Measurements from ENCODE around the gene ZNG1A. TPM values are rescaled to one million over a fixed set of nuclear protein-coding genes. Genes with fewer than 3 reads are reported as not detected.

ZNG1A gene
- total and polyA plus RNA-seq, 9 of the 15 experiments (the other 6 are each of a cell fraction or from before 2014, with no cell fraction given) = 20.7 to 90.6 (median 41.7) TPM

- TF ChIP-seq ZBTB40 (IDR thresholded peaks at IDR 0.05) = no peak
- no peak for TF ChIP-seq ZBTB40 (CRISPR knock-in tag; IDR thresholded peaks at IDR 0.05)
- TF ChIP-seq ZNF280B (CRISPR knock-in tag; IDR thresholded peaks at IDR 0.05) = no peak
- TF ChIP-seq ZNF165 (CRISPR knock-in tag; IDR thresholded peaks at IDR 0.05; ENCODE audit: borderline replicate concordance) = no peak
- TF ChIP-seq C11orf30 (IDR thresholded peaks at IDR 0.05; ENCODE audit: low read depth) = 0 out of 2 replicates have a peak, but pooled peaks have one; percentile 26
- TF ChIP-seq RBM15 (IDR thresholded peaks at IDR 0.05; ENCODE audit: insufficient read depth, low read length) = no peak
- no peak for TF ChIP-seq E2F5 (CRISPR knock-in tag; IDR thresholded peaks at IDR 0.05)
- TF ChIP-seq ESRRA (IDR thresholded peaks at IDR 0.05; ENCODE audit: borderline replicate concordance, low read depth) = no peak
- no peak for TF ChIP-seq ZNF707 (CRISPR knock-in tag; conservative IDR thresholded peaks at IDR 0.05)
- TF ChIP-seq ZNF764 (CRISPR knock-in tag; IDR thresholded peaks at IDR 0.05; ENCODE audit: low read depth) = no peak
- no peak for TF ChIP-seq BHLHE40 (IDR thresholded peaks at IDR 0.05; ENCODE audit: low read length)
- no peak for TF ChIP-seq THRAP3 (IDR thresholded peaks at IDR 0.05; ENCODE audit: borderline replicate concordance)
- no peak for TF ChIP-seq ZNF766 (CRISPR knock-in tag; conservative IDR thresholded peaks at IDR 0.05)
- TF ChIP-seq CBX3 (IDR thresholded peaks at IDR 0.05; ENCODE audit: borderline replicate concordance in 1 of 2, low read length in 2 of 2) = no peak
- no peak for TF ChIP-seq RFX5 (IDR thresholded peaks at IDR 0.05; ENCODE audit: low read depth, low read length)
- no peak for TF ChIP-seq DIDO1 (tag; IDR thresholded peaks at IDR 0.05; ENCODE audit: low read depth)
- no peak for TF ChIP-seq CBFA2T3 (IDR thresholded peaks at IDR 0.05)
- TF ChIP-seq RBM14 (IDR thresholded peaks at IDR 0.05; ENCODE audit: borderline replicate concordance, insufficient read depth, low read depth, low read length) = no peak
Observed at GRCh38 chr9:215631-216155, 36.8 kb upstream of the ZNG1A start (continued).
